Upper lobe of left lung (tissue), 4 donors: ENCODE measurements around the gene BRWD1.

Experiments
- POLR2AphosphoS5 ChIP-seq, 2 donors: sonication (generic); formaldehyde crosslinking; IDR thresholded peaks; one replicate each; pipeline ENCODE4 v1.5.1; 2017; ENCODE audit warnings: antibody characterized with exemption in 2 of 2
- TF ChIP-seq, protein P1 (sequence below), 6 experiments: fragments of 450-650 bp in 4 of 6; fragments of 200-600 bp in 2 of 6; sonication (generic) in 2 of 6; IDR thresholded peaks; one replicate each; pipeline ENCODE4 v1.5.1; 2016 to 2019; ENCODE audit warnings: antibody characterized with exemption in 6 of 6

DNA sequence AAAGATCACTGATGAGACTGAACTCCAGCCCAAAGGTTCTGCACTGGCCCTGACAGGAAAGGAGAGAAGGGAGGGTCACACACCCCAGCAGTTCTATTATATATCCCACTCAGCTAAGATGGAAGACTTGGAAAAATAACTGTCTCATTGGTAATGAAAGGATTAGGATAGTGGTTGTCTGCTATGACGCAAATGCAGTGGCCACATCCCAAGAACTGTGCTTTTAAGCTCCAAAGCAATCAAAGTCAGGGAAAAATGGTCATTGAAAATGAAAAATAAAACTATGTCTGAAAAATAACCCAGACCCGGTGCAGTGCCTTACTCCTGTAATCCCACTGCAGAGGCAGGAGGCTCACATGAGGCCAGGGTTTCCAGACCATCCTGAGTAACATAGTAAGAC lies 161.2 kb downstream of the BRWD1 start:
- no peak for TF ChIP-seq POLR2AphosphoS5 (IDR thresholded peaks at IDR 0.05)
- TF ChIP-seq, protein P1, sequence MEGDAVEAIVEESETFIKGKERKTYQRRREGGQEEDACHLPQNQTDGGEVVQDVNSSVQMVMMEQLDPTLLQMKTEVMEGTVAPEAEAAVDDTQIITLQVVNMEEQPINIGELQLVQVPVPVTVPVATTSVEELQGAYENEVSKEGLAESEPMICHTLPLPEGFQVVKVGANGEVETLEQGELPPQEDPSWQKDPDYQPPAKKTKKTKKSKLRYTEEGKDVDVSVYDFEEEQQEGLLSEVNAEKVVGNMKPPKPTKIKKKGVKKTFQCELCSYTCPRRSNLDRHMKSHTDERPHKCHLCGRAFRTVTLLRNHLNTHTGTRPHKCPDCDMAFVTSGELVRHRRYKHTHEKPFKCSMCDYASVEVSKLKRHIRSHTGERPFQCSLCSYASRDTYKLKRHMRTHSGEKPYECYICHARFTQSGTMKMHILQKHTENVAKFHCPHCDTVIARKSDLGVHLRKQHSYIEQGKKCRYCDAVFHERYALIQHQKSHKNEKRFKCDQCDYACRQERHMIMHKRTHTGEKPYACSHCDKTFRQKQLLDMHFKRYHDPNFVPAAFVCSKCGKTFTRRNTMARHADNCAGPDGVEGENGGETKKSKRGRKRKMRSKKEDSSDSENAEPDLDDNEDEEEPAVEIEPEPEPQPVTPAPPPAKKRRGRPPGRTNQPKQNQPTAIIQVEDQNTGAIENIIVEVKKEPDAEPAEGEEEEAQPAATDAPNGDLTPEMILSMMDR (IDR thresholded peaks at IDR 0.05): no peak
